Nephron progenitor cell (in vitro differentiated cells): ENCODE data around the gene PIGT.

ENCODE experiments used
- DNase-seq: peaks from one replicate; pipeline ENCODE4 v3.0.0; 2021
- H3K27ac Mint-ChIP-seq: 2 replicates; pipeline ENCODE4 v1.8.0; 2021; ENCODE audit warnings: mild to moderate bottlenecking, moderate library complexity, mixed read lengths
- H3K27me3 Mint-ChIP-seq: 2 replicates; pipeline ENCODE4 v1.8.0; 2021; ENCODE audit warnings: mild to moderate bottlenecking, low read depth, mixed read lengths; ENCODE audit not compliant: poor library complexity
- H3K36me3 Mint-ChIP-seq: 2 replicates; pipeline ENCODE4 v1.8.0; 2021; ENCODE audit warnings: low read depth, mixed read lengths
- H3K4me1 Mint-ChIP-seq: 2 replicates; pipeline ENCODE4 v1.8.0; 2021; ENCODE audit warnings: mixed read lengths
- H3K4me3 Mint-ChIP-seq: 2 replicates; pipeline ENCODE4 v1.8.0; 2021; ENCODE audit warnings: mild to moderate bottlenecking, moderate library complexity, mixed read lengths
- H3K9me3 Mint-ChIP-seq: 2 replicates; pipeline ENCODE4 v1.8.0; 2021; ENCODE audit warnings: mild to moderate bottlenecking, moderate library complexity, mixed read lengths
- TF ChIP-seq, protein P1 (sequence below): fragments of 200-600 bp; sonication (generic); IDR thresholded peaks from 2 replicates; pipeline ENCODE4 v1.5.0; 2021; ENCODE audit warnings: antibody characterized with exemption

PIGT gene

GRCh38 chr20:45462711-45463509 is 47.0 kb downstream of the PIGT start:
- H3K27ac Mint-ChIP-seq: no peak overlapping the region
- DNase-seq: no peak
- no peak overlapping the region for H3K4me3 Mint-ChIP-seq
- no peaks in the 10 kb centered on the region for H3K36me3 Mint-ChIP-seq
- no peaks in the 10 kb centered on the region for H3K4me1 Mint-ChIP-seq
- H3K27me3 Mint-ChIP-seq: peaks cover 27% of the 10 kb centered on the region
- TF ChIP-seq, protein P1, sequence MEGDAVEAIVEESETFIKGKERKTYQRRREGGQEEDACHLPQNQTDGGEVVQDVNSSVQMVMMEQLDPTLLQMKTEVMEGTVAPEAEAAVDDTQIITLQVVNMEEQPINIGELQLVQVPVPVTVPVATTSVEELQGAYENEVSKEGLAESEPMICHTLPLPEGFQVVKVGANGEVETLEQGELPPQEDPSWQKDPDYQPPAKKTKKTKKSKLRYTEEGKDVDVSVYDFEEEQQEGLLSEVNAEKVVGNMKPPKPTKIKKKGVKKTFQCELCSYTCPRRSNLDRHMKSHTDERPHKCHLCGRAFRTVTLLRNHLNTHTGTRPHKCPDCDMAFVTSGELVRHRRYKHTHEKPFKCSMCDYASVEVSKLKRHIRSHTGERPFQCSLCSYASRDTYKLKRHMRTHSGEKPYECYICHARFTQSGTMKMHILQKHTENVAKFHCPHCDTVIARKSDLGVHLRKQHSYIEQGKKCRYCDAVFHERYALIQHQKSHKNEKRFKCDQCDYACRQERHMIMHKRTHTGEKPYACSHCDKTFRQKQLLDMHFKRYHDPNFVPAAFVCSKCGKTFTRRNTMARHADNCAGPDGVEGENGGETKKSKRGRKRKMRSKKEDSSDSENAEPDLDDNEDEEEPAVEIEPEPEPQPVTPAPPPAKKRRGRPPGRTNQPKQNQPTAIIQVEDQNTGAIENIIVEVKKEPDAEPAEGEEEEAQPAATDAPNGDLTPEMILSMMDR: no peak
- no peaks in the 10 kb centered on the region for H3K9me3 Mint-ChIP-seq

DNA sequence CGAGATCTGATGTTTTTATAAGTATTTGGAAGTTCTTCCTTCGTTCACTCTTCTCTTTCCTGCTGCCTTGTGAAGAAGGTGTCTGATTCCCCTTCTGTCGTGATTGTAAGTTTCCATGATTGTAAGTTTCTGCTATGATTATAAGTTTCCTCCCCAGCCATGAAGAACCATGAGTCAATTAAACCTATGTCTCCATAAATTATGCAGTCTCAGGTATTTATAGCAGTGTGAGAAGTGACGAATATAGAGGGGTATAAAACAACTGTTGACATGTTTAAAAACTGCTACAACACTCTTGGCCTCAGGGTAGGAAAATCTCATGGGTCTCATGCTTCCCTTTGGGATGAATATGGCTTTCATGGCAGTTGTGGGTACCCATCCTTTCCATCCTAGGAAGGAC is 47.8 kb downstream of the PIGT start:
- H3K36me3 Mint-ChIP-seq: no peaks in the 10 kb centered on the region
- TF ChIP-seq, protein P1: no peak
- DNase-seq: no peak
- no peak overlapping the region for H3K27ac Mint-ChIP-seq
- no peak overlapping the region for H3K4me3 Mint-ChIP-seq
- H3K27me3 Mint-ChIP-seq: peaks cover 25% of the 10 kb centered on the region
- peaks cover 7% of the 10 kb centered on the region for H3K4me1 Mint-ChIP-seq
- no peaks in the 10 kb centered on the region for H3K9me3 Mint-ChIP-seq

DNA sequence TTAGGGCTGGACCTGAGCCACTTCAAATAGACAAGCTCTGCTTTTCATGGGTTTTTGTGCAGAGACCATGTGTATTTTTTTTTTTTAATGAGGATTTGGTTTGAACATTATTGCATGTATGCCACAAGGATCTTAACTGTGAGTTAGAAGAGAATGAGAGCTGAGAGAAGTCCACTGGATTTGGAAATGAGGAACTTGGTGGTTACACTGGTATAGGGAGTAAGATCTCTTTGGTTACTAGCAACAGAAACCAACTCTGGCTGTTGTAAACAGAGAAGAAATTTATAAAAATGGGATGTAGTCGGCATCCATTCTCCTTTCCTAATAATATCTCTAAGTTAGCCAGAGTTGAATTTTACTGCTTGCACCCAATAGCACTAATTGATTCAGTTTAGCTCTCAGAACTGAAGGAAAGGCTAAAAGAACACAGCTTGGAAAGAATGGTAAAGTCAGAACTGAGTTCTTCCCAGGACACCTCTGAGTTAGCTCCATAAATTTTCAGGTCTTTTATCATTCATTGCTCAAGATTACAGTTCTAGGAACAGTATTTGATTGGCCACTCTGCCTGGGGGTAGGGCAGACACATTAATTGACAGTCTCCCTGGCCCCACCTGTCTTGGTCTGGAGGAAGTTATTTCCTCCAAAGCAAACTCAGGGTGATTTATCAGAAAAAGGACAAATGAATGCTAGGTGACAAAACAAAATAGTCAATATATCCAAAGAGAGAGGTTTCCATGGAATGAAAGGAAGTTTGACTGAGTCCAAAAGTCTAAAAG is 49.7 kb downstream of the PIGT start:
- H3K4me3 Mint-ChIP-seq: no peak overlapping the region
- TF ChIP-seq, protein P1: no peak
- no peaks in the 10 kb centered on the region for H3K9me3 Mint-ChIP-seq
- peaks cover 14% of the 10 kb centered on the region for H3K4me1 Mint-ChIP-seq
- no peak overlapping the region for H3K27ac Mint-ChIP-seq
- no peaks in the 10 kb centered on the region for H3K36me3 Mint-ChIP-seq
- peaks cover 25% of the 10 kb centered on the region for H3K27me3 Mint-ChIP-seq
- no peak for DNase-seq

GRCh38 chr20:45467172-45467571 is 51.2 kb downstream of the PIGT start:
- Mint-ChIP-seq H3K27me3 (peaks cover 28% of the 10 kb centered on the region), H3K4me1 (peaks cover 23% of the 10 kb centered on the region), H3K9me3 (peaks cover 9% of the 10 kb centered on the region), H3K27ac (no peak overlapping the region), H3K4me3 (no peak overlapping the region), H3K36me3 (peaks cover 10% of the 10 kb centered on the region)
- TF ChIP-seq, protein P1: no peak
- DNase-seq: no peak

DNA sequence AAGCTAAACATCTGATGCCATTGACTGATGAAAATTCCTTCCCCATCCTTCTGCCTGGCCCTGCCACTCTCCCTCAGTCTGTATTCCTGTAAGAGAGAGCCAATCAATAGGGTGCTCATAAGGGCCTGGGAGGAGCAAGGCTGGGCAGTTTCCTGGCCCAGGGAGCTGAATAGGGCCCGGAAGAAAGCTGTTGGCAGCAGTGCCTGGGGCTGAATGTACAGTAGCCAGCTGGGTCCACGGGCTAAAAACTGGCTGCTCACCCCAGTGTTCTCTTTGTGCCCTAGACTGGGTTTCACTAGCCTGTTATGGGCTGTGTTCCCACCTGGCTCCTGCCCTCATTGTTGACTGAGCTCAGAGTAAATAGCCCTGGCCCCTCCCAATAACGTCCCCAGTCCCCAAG is 51.9 kb downstream of the PIGT start:
- Mint-ChIP-seq H3K27me3 (peaks cover 33% of the 10 kb centered on the region), H3K4me3 (no peak overlapping the region), H3K9me3 (peaks cover 9% of the 10 kb centered on the region), H3K4me1 (peaks cover 23% of the 10 kb centered on the region), H3K36me3 (peaks cover 10% of the 10 kb centered on the region), H3K27ac (no peak overlapping the region)
- TF ChIP-seq, protein P1: no peak
- no peak for DNase-seq
